HG03159 (cell line): ENCODE results near the gene PPP2R2D.

Experiments
- ATAC-seq: cut with Tn5 transposase; IDR thresholded peaks from one replicate; pipeline ENCODE4 v1.9.1; 2021; ENCODE audit warnings: mild to moderate bottlenecking, moderate library complexity; ENCODE audit not compliant: unreplicated experiment

PPP2R2D gene

DNA sequence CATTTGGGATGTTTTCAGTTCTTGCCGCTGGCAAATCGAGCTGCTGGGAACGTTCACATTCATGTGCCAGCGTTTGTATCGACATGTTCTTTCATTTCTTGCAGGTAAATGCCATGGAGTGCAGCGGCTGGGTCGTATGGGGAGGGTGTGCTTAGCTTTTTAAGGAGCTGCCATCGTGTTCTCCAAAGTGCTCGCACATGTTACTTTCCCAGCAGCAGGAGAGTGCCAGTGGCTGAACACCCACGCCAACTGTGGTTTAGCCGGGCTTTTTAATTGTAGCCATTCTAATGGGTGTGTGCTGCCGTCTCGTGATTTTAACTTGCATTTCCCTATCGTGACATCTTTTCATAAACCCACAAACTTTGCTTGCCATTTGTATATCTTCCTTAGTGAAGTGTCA is 92.5 kb downstream of the PPP2R2D start:
- ATAC-seq, result no peak

DNA sequence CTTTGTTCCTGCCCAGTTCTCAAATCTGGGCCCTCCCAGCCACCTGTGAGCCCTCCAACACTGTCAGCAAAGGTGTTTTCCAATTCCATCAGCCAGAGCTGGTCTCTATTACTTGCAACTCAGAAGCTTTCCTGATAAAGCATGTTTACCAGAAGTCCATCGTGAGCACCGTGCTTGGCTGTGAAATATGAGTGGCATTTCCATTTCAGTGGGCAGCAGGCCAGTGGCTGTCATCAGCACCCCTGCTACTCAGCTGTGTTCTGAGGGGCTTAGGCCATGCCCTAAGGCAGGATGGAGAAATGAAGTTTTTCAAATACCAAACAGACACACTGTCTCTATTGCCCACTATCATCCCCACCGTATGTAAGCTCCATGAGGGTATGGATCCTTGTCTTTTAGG is 93.6 kb downstream of the PPP2R2D start:
- no peak for ATAC-seq

- ATAC-seq, result no peak
Measured at GRCh38 chr10:131996466-131997365, 95.9 kb downstream of the PPP2R2D start.

DNA sequence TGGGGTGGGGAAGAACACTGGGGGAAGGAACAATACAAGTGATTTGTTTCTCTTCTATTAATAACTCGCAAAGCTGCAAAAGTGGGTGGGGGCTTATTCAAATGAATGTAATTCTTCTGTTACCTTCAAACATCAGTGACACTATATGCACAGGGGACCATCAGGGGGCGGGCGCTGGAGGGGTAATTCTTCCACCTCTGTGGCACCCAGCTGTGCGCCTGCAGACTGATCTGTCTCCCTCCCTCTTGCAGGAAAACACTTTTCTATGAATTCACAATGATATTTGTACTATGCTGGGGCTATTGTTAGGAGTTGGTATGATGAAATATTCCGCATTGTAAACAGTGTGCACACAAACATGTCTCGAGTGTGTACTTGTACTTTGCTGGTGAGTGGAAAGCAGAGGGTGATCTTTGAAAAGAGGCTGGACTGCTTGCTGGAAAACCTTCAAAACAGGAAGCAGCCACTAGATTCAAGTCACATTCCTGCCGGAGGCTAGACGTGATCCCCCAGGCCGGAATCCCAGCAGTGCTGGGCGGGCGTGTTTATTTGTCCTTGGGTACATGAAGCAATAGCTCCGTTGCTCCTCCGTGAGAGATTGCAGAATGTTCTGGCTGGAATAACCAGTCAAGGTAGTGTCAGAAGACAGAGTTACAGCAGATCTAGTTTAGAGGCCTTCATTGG is 96.7 kb downstream of the PPP2R2D start:
- no peak for ATAC-seq

- ATAC-seq, result no peak
Measured at GRCh38 chr10:131998050-131998844, 97.4 kb downstream of the PPP2R2D start.

- no peak for ATAC-seq
Measured at GRCh38 chr10:131998845-131999681, 98.3 kb downstream of the PPP2R2D start.

DNA sequence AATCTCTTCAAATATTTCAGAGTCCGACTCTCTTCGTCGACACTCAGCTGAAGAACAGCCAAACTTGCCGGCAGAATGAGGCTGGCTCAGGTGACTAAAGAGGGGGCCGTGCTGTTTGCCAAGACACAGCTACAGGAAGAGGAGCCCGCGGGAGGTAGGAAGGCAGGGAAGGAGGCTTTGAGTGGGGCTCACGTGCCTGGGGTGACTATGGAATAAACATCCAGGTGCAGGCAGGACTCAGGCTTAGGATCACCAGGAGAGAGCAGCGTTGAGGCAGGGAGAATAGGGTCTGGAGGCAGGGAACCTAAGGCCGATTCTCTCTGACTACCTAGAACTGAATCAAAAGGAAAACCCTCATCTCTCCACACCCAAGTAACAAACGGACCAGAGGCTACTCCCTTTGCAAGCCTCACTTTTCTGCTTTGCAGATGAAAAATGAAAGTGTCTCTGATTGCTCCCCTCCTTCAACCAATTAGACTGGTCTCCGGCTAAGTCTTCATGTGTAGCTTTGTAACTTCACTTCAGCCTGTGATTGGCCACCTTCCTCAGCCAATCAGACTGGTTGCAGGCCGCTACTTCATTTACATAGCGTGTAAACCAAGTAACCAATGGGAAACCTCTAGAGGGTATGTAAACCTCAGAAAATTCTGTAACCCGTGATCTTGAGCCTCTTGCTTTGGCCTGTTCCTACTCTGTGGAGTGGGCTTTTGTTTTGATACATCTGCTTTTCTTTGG is 100.6 kb downstream of the PPP2R2D start:
- no peak for ATAC-seq

DNA sequence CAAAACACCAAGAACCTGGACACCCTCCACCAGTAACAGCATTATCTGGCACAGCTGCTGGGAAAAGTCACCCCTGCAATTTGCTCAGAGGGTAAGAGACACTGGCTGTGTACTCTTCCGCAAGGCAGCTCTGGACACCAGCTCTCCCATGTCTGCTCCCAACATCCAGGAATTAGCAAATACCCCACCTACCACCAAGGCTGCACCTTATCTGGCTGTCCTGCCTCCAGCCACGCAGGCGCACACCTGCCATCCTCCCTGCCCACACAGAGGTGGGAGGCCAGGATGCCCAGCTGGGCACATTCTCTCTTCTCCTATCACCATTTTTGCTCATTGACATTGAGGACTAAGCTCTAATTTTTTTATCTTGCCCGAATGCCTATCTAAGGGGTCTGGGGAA is 101.2 kb downstream of the PPP2R2D start:
- no peak for ATAC-seq

- no peak for ATAC-seq
Measured at GRCh38 chr10:132003282-132003924, 102.6 kb downstream of the PPP2R2D start.

GRCh38 chr10:132004052-132004451 is 103.2 kb downstream of the PPP2R2D start:
- ATAC-seq, result no peak

DNA sequence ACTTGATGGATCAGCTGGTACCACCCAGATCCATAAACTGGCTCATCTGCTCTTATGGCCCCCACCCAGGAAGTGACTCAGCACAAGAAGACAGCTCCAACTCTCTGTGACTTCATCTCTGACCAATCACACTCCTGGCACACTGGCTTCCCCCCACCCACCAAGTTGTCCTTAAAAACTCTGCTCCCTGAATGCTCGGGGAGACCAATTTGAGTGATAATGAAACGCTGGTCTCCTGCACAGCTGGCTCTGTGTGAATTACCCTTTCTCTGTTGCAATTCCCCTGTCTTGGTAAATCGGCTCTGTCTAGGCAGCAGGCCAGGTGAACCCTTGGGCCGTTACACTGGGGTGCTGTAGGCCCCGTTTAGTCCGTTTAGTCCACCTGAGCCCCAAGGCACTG is 104.3 kb downstream of the PPP2R2D start:
- no peak for ATAC-seq

- no peak for ATAC-seq
Measured at GRCh38 chr10:132006966-132007365, 106.2 kb downstream of the PPP2R2D start.

DNA sequence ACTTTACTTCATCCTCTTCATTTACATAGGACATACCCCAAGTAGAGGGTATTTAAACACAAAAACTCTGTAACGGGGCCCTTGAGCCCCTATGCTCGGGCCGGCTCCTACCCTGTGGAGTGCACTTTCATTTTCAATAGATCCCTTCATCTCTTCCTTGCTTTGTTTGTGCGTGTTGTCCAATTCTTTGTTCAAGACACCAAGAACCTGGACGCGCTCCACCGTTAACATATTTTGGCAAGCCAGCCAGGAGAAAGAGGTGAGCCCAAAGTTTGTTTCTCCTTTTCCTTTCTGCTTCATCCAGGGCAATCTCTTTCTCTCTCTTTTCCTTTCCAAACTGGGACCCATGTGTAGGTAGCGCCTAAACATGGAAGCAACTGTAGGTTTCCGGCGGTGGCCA is 106.9 kb downstream of the PPP2R2D start:
- no peak for ATAC-seq
